GM12878 (cell line): ENCODE measurements around the gene HSD17B1. TPM values are rescaled to one million over a fixed set of nuclear protein-coding genes. Genes with fewer than 3 reads are reported as not detected.

Experiments used
- ATAC-seq: fragments of 200-7000 bp; cut with Tn5 transposase; 3 replicates; pipeline ENCODE4 v1.9.1; 2020; ENCODE audit warnings: mild to moderate bottlenecking, moderate library complexity
- BruUV-seq: library from RNA; stranded (reverse); fragments of 400-500 nt; replicated peaks from 2 replicates; lab custom pipeline; 2021; lab: Mats Ljungman, UMichigan
- CTCF ChIA-PET: fragments of 300-600 bp; sonication (Branson Sonifier 250); formaldehyde crosslinking; extraction: SDS; loops from one replicate; lab custom pipeline; 2021; ENCODE audit warnings: inconsistent platforms; lab: Yijun Ruan, JAX
- POLR2A ChIA-PET: fragments of 350-600 bp; formaldehyde crosslinking; extraction: SDS; loops from one replicate; lab custom pipeline; 2021; ENCODE audit warnings: inconsistent platforms; lab: Charles Lee
- RAD21 ChIA-PET: fragments of 300-600 bp; sonication (Branson Sonifier 250); formaldehyde crosslinking; loops from one replicate; lab custom pipeline; 2023; ENCODE audit warnings: antibody characterized with exemption; ENCODE audit not compliant: unreplicated experiment; lab: Charles Lee
- SMC1A ChIA-PET: fragments of 300-600 bp; sonication (Branson Sonifier 250); formaldehyde crosslinking; loops from one replicate; lab custom pipeline; 2023; ENCODE audit not compliant: unreplicated experiment, uncharacterized antibody; lab: Charles Lee
- DNase-seq: peaks from one replicate; pipeline ENCODE4 v3.0.0-alpha.2; 2011; ENCODE audit warnings: low read depth, low spot score
- FAIRE-seq: peaks from 3 replicates; lab custom pipeline; 2011; peaks lifted over from hg19 to GRCh38; lab: Jason Lieb, UNC
- H2AFZ ChIP-seq: 2 replicates; pipeline ENCODE4 v1.6.0; 2011; ENCODE audit warnings: low read depth, low read length, control low read depth; ENCODE audit not compliant: control insufficient read depth
- H3K27ac ChIP-seq: 2 replicates; pipeline ENCODE4 v1.5.1; 2011; ENCODE audit warnings: control low read depth; ENCODE audit not compliant: control insufficient read depth, insufficient read depth
- H3K27me3 ChIP-seq, 2 experiments: replicated peaks in 1 of 2; 2 replicates each; pipeline versions ENCODE4 v1.6.0 to v1.6.1; 2011; ENCODE audit warnings: low read length in 1 of 2; ENCODE audit not compliant: control insufficient read depth in 2 of 2, insufficient read depth in 2 of 2
- H3K36me3 ChIP-seq, 2 experiments: 2 replicates each; pipeline ENCODE4 v1.5.1; 2011; ENCODE audit warnings: low read length in 1 of 2; ENCODE audit not compliant: control insufficient read depth in 2 of 2, insufficient read depth in 2 of 2
- H3K4me1 ChIP-seq: 2 replicates; pipeline ENCODE4 v1.6.1; 2011; ENCODE audit warnings: mild to moderate bottlenecking, low read length, moderate library complexity, mixed read lengths; ENCODE audit not compliant: control insufficient read depth, insufficient read depth
- H3K4me2 ChIP-seq: 2 replicates; pipeline ENCODE4 v1.6.0; 2011; ENCODE audit warnings: control low read depth; ENCODE audit not compliant: control insufficient read depth, insufficient read depth
- H3K4me3 ChIP-seq: fragments of 200-600 bp; sonication (generic); 2 replicates; pipeline ENCODE4 v1.5.1; 2016
- H3K79me2 ChIP-seq: 2 replicates; pipeline ENCODE4 v1.6.0; 2011; ENCODE audit warnings: low read length; ENCODE audit not compliant: control insufficient read depth, insufficient read depth
- H3K9ac ChIP-seq: 2 replicates; pipeline ENCODE4 v1.8.0; 2011; ENCODE audit warnings: low read length, control low read depth, mixed read lengths; ENCODE audit not compliant: control insufficient read depth, insufficient read depth
- H3K9me3 ChIP-seq: replicated peaks from 3 replicates; pipeline ENCODE4 v1.5.1; 2011; ENCODE audit warnings: mild to moderate bottlenecking, low read length; ENCODE audit not compliant: control insufficient read depth, insufficient read depth
- H4K20me1 ChIP-seq: 2 replicates; pipeline ENCODE4 v1.6.0; 2011; ENCODE audit not compliant: control insufficient read depth, insufficient read depth
- ASH2L ChIP-seq: fragments of 300-600, 200-600 bp; sonication (generic); IDR thresholded peaks from 2 replicates; pipeline ENCODE4 v1.6.1; 2017; ENCODE audit warnings: low read depth, mild to moderate bottlenecking, borderline replicate concordance
- BACH1 ChIP-seq: fragments of 450-650 bp; IDR thresholded peaks from 2 replicates; pipeline ENCODE4 v1.6.1; 2017; ENCODE audit warnings: mild to moderate bottlenecking, borderline replicate concordance
- CEBPB ChIP-seq, 2 experiments: fragments of 150-350 bp in 1 of 2; IDR thresholded peaks; 2 replicates each; pipeline ENCODE4 v1.6.1; 2012 to 2014; ENCODE audit warnings: low read depth in 2 of 2, low read length in 2 of 2, borderline replicate concordance in 1 of 2, inconsistent platforms in 1 of 2
- FOS ChIP-seq: IDR thresholded peaks from 3 replicates; pipeline ENCODE4 v1.6.1; 2011; ENCODE audit warnings: borderline replicate concordance; ENCODE audit not compliant: insufficient read length; ENCODE audit errors: extremely low read depth
- PAX8 ChIP-seq: fragments of 450-650 bp; IDR thresholded peaks from 2 replicates; pipeline ENCODE4 v1.6.1; 2017; ENCODE audit warnings: mild to moderate bottlenecking, moderate library complexity
- POLR2AphosphoS2 ChIP-seq: IDR thresholded peaks from 2 replicates; pipeline ENCODE4 v1.6.1; 2011; ENCODE audit warnings: low read depth, mild to moderate bottlenecking, low read length, improper control_type of control experiment, moderate library complexity
- RCOR1 ChIP-seq: conservative IDR thresholded peaks from 2 replicates; pipeline ENCODE4 v1.6.1; 2012; ENCODE audit warnings: low read depth, low read length, improper control_type of control experiment
- RUNX3 ChIP-seq: IDR thresholded peaks from 2 replicates; pipeline ENCODE4 v1.6.1; 2012; ENCODE audit warnings: low read length, inconsistent platforms
- USF2 ChIP-seq: IDR thresholded peaks from 2 replicates; pipeline ENCODE4 v1.6.1; 2011; ENCODE audit warnings: low read depth, low read length, improper control_type of control experiment, borderline replicate concordance
- ZNF384 ChIP-seq: IDR thresholded peaks from 2 replicates; pipeline ENCODE4 v1.6.1; 2012; ENCODE audit warnings: low read depth, mild to moderate bottlenecking, low read length, improper control_type of control experiment, borderline replicate concordance
- ZNF687 ChIP-seq: fragments of 450-650 bp; IDR thresholded peaks from 2 replicates; pipeline ENCODE4 v1.6.1; 2017; ENCODE audit warnings: mild to moderate bottlenecking, moderate library complexity
- ZSCAN29 ChIP-seq: fragments of 450-650 bp; IDR thresholded peaks from 2 replicates; pipeline ENCODE4 v1.6.1; 2017; ENCODE audit warnings: mild to moderate bottlenecking, moderate library complexity
- WGBS: methylation state at CpG from one replicate; pipeline ENCODE4 v1.1.6; 2016; ENCODE audit warnings: low lambda C conversion rate; ENCODE audit not compliant: insufficient replicate concordance, insufficient coverage; ENCODE audit errors: missing lambda C conversion rate; 5-methylcytosine and 5-hydroxymethylcytosine counted together
- in situ Hi-C: fragments of 300-500 bp; cut with MboI; formaldehyde crosslinking; loops from 9 replicates; pipeline ENCODE4 v1.14.3; 2018; ENCODE audit warnings: mixed read lengths
- intact Hi-C: fragments of 100-400 bp; cut with micrococcal nuclease; formaldehyde crosslinking; loops from one replicate; pipeline ENCODE4 v1.14.2; 2022; ENCODE audit not compliant: unreplicated experiment
- polyA plus RNA-seq, 11 experiments: library from polyadenylated mRNA; depleted of rRNA in 4 of 11; unstranded in 6 of 11; stranded (reverse) in 5 of 11; fragments of >200 nt; fragmentation: Nextera tagmentation in 4 of 11; fragmentation: Illumina TruSeq in 1 of 11; extraction: Ambion mirVana in 4 of 11; extraction: Trizol in 1 of 11; gene quantifications; 1 replicate in 1 of 11; 2 replicates in 10 of 11; pipeline versions ENCODE4 v1.2.1 to v1.2.3, GENCODE V29; 2011 to 2016; ENCODE audit warnings: inconsistent platforms in 2 of 11, missing spikeins in 2 of 11, low read depth in 1 of 11
- total RNA-seq, 4 experiments: library from RNA; depleted of rRNA in 3 of 4; stranded (reverse); fragments of >200 nt in 3 of 4; fragmentation: Illumina TruSeq in 1 of 4; extraction: Trizol in 1 of 4; gene quantifications; 2 replicates each; pipeline versions ENCODE4 v1.2.1 to v1.2.3, GENCODE V29; 2013 to 2021

The HSD17B1 gene
- total and polyA plus RNA-seq, 10 of the 15 experiments (the other 5 are each of a cell fraction or from before 2014, with no cell fraction given): 0.15 to 1.1 (median 0.42) TPM

- H3K27me3 ChIP-seq: no peaks in the 10 kb centered on the region
- H3K36me3 ChIP-seq: no peaks in the 10 kb centered on the region; a peak in 1 of 4 replicates
- TF ChIP-seq FOS: no peak
- TF ChIP-seq ZNF384: no peak
- TF ChIP-seq USF2: no peak
- H3K4me2 ChIP-seq: no peak overlapping the region
- in situ Hi-C loops: loop anchor here (5.0 kb wide), 1 partner anchor 206 kb away; no protein-coding TSS in a partner anchor
- intact Hi-C loops: loop anchor here (1.0 to 2.0 kb wide), 2 partner anchors 100 to 205 kb away; no protein-coding TSS in a partner anchor
- H3K27ac ChIP-seq: no peak overlapping the region
- ATAC-seq (no peak), FAIRE-seq (no peak), DNase-seq (no peak)
- no TSS peak for BruUV-seq
- H3K9me3 ChIP-seq: no peaks in the 10 kb centered on the region
- no peak overlapping the region for H2AFZ ChIP-seq
- 76% methylated on average over 6 of the region's 6 CpGs for WGBS
- ChIA-PET POLR2A (interaction anchor here (0.6 to 0.7 kb wide), 3 partner anchors 86 to 104 kb away, joined by 5 to 8 read pairs (median 8); no protein-coding TSS in a partner anchor), RAD21 (interaction anchor here (0.6 to 1.8 kb wide), 19 partner anchors 8 to 236 kb away, joined by 3 to 13 read pairs (median 4); partner anchors contain the start of genes CAVIN1, NAGLU and STAT3), CTCF (interaction anchor here (0.5 to 4.1 kb wide), 40 partner anchors 9 to 346 kb away, joined by 3 to 32 read pairs (median 5); partner anchors contain the start of gene STAT3), SMC1A (interaction anchor here (0.6 to 1.6 kb wide), 18 partner anchors 8 to 306 kb away, joined by 3 to 19 read pairs (median 4); partner anchors contain the start of genes NAGLU and STAT3)
- H3K9ac ChIP-seq: no peak overlapping the region
- no peak overlapping the region for H3K4me3 ChIP-seq
- H4K20me1 ChIP-seq: no peaks in the 10 kb centered on the region
- peaks cover 22% of the 10 kb centered on the region for H3K4me1 ChIP-seq
- H3K79me2 ChIP-seq: no peaks in the 10 kb centered on the region
Measured at GRCh38 chr17:42527932-42528331, 24.8 kb upstream of the HSD17B1 start.

- BruUV-seq: no TSS peak
- no peaks in the 10 kb centered on the region for H3K79me2 ChIP-seq
- ATAC-seq (no peak), DNase-seq (no peak), FAIRE-seq (no peak)
- no peaks in the 10 kb centered on the region for H4K20me1 ChIP-seq
- peaks cover 22% of the 10 kb centered on the region for H3K4me1 ChIP-seq
- no peak overlapping the region for H3K4me3 ChIP-seq
- in situ Hi-C loops (loop anchor here (5.0 kb wide), 1 partner anchor 207 kb away; no protein-coding TSS in a partner anchor), intact Hi-C loops (no loop called here)
- no peaks in the 10 kb centered on the region for H3K27me3 ChIP-seq
- no peak overlapping the region for H3K9ac ChIP-seq
- ChIA-PET RAD21 (interaction anchor here (1.4 kb wide), 1 partner anchor 122 kb away, joined by 4 read pairs; no protein-coding TSS in a partner anchor), SMC1A (interaction anchor here (1.4 kb wide), 1 partner anchor 11 kb away, joined by 6 read pairs; no protein-coding TSS in a partner anchor), CTCF (interaction anchor here (0.6 to 1.4 kb wide), 4 partner anchors 15 to 123 kb away, joined by 3 read pairs; no protein-coding TSS in a partner anchor), POLR2A (interaction anchor here (0.7 kb wide), 1 partner anchor 302 kb away, joined by 4 read pairs; no protein-coding TSS in a partner anchor)
- 96% methylated on average over 3 of the region's 3 CpGs for WGBS
- no peak overlapping the region for H3K27ac ChIP-seq
- no peaks in the 10 kb centered on the region for H3K36me3 ChIP-seq
- H3K9me3 ChIP-seq: no peaks in the 10 kb centered on the region
- no peak overlapping the region for H2AFZ ChIP-seq
- no peak overlapping the region for H3K4me2 ChIP-seq
- no peak for TF ChIP-seq ASH2L
- TF ChIP-seq RCOR1: no peak
- TF ChIP-seq ZSCAN29: no peak
- no peak for TF ChIP-seq RUNX3
- TF ChIP-seq PAX8: no peak
- TF ChIP-seq POLR2AphosphoS2: no peak
- no peak for TF ChIP-seq ZNF687
- no peak for TF ChIP-seq BACH1
- no peak for TF ChIP-seq CEBPB (IDR thresholded peaks at IDR 0.05; ENCODE audit: borderline replicate concordance in 1 of 2, low read depth in 2 of 2, low read length in 2 of 2)
Measured at GRCh38 chr17:42529061-42529460, 23.7 kb upstream of the HSD17B1 start.
